Measurements from ENCODE around the gene SRRD.
"Not testable (repeated sequence)": the region's sequence is repeated elsewhere in the genome, so short reads cannot be mapped to it uniquely, and the experiment has no call there.

SRRD gene

GRCh38 chr22:26483439-26484359 is at the start of gene SRRD, which contains the start of gene HPS4:
TSS of gene SRRD (plus strand) at chr22:26483877. CDS start at chr22:26483891, 14 bp downstream.
TSS of gene HPS4 (minus strand) at chr22:26483783. CDS start at chr22:26481762, 2,021 bp downstream.
- DNase-seq = peak; percentile 59 to 82

- DNase-seq = no peak
These were observed 48.2 kb upstream of the SRRD start for GRCh38 chr22:26435327-26436093.

GRCh38 chr22:26436903-26437515 is 46.7 kb upstream of the SRRD start:
- no peak for DNase-seq

GRCh38 chr22:26437694-26438392 is 45.8 kb upstream of the SRRD start:
- DNase-seq = no peak

GRCh38 chr22:26438776-26439175 is 44.9 kb upstream of the SRRD start:
- DNase-seq = not testable (repeated sequence)

- no peak for DNase-seq
These were observed 44.1 kb upstream of the SRRD start for GRCh38 chr22:26439559-26439958.

- no peak for DNase-seq
These were observed 41.5 kb upstream of the SRRD start for GRCh38 chr22:26442086-26442756.

- DNase-seq = no peak
These were observed 39.6 kb upstream of the SRRD start for GRCh38 chr22:26443901-26444690.

- no peak for DNase-seq
These were observed 38.9 kb upstream of the SRRD start for GRCh38 chr22:26444777-26445176.

- DNase-seq = no peak
These were observed 38.0 kb upstream of the SRRD start for GRCh38 chr22:26445577-26446275.

GRCh38 chr22:26446808-26447515 is 36.7 kb upstream of the SRRD start:
- DNase-seq = no peak

GRCh38 chr22:26447584-26448329 is 35.9 kb upstream of the SRRD start:
- peak in 1 of 2 donors; percentile 24 for DNase-seq

GRCh38 chr22:26448334-26448733 is 35.3 kb upstream of the SRRD start:
- no peak for DNase-seq

GRCh38 chr22:26448941-26449340 is 34.7 kb upstream of the SRRD start:
- no peak for DNase-seq

GRCh38 chr22:26450453-26451185 is 33.1 kb upstream of the SRRD start:
- DNase-seq = no peak

GRCh38 chr22:26452236-26453016 is 31.3 kb upstream of the SRRD start:
- no peak for DNase-seq

- no peak for DNase-seq
These were observed 30.5 kb upstream of the SRRD start for GRCh38 chr22:26453216-26453615.

Data from hippocampal formation (tissue), 2 donors.